ENCODE results near the gene MRPL45.

- TF ChIP-seq CTCF (IDR thresholded peaks at IDR 0.05) (no peak), POLR2A (IDR thresholded peaks at IDR 0.05) (no peak)
These were observed 25.3 kb downstream of the MRPL45 start for GRCh38 chr17:38322156-38322779.

Data from lower leg skin (tissue), 3 donors.